ENCODE results near the gene OOEP. TPM values are rescaled to one million over a fixed set of nuclear protein-coding genes. Genes with fewer than 3 reads are reported as not detected.
A peak's percentile ranks its signal among the peaks of the same experiment; 100 is the strongest.
"Not testable (repeated sequence)": the region's sequence is repeated elsewhere in the genome, so short reads cannot be mapped to it uniquely, and the experiment has no call there.

Gene OOEP
- not detected in 2 replicates for total RNA-seq (2014; rRNA removed; shearing (Covaris generic))

GRCh38 chr6:73369563-73369962, at the start of gene OOEP:
TSS of gene OOEP (minus strand) at chr6:73369897. CDS start at chr6:73369792, 105 bp downstream.
- DNase-seq (ENCODE audit: low spot score), result no peak

GRCh38 chr6:73418081-73418741, 48.5 kb upstream of the OOEP start:
- no peak for DNase-seq (ENCODE audit: low spot score)

GRCh38 chr6:73413102-73413501, 43.4 kb upstream of the OOEP start:
- no peak for DNase-seq (ENCODE audit: low spot score)

GRCh38 chr6:73409395-73409794, 39.7 kb upstream of the OOEP start:
- no peak for DNase-seq (ENCODE audit: low spot score)

- no peak for DNase-seq (ENCODE audit: low spot score)
Observed at GRCh38 chr6:73400656-73401055, 31.0 kb upstream of the OOEP start.

- DNase-seq (ENCODE audit: low spot score), result no peak
Observed at GRCh38 chr6:73395875-73396274, 26.2 kb upstream of the OOEP start.

GRCh38 chr6:73394577-73395354, 25.1 kb upstream of the OOEP start, which contains the start of gene DDX43:
TSS of gene DDX43 (plus strand) at chr6:73394828. CDS start at chr6:73394906, 78 bp downstream.
- no peak for DNase-seq (ENCODE audit: low spot score)

- DNase-seq (ENCODE audit: low spot score), result no peak
Observed at GRCh38 chr6:73393278-73393677, 23.6 kb upstream of the OOEP start.

GRCh38 chr6:73392188-73392587, 22.5 kb upstream of the OOEP start:
- DNase-seq (ENCODE audit: low spot score), result not testable (repeated sequence)

- no peak for DNase-seq (ENCODE audit: low spot score)
Observed at GRCh38 chr6:73391675-73392074, 22.0 kb upstream of the OOEP start.

GRCh38 chr6:73389854-73390253, 20.2 kb upstream of the OOEP start:
- DNase-seq (ENCODE audit: low spot score), result no peak

GRCh38 chr6:73388800-73389512, 19.3 kb upstream of the OOEP start:
- DNase-seq (ENCODE audit: low spot score), result no peak

- no peak for DNase-seq (ENCODE audit: low spot score)
Observed at GRCh38 chr6:73388433-73388799, 18.7 kb upstream of the OOEP start.

- DNase-seq (ENCODE audit: low spot score), result peak; percentile 12
Observed at GRCh38 chr6:73382462-73383113, 12.9 kb upstream of the OOEP start.

- not testable (repeated sequence) for DNase-seq (ENCODE audit: low spot score)
Observed at GRCh38 chr6:73381531-73381930, 11.8 kb upstream of the OOEP start.

- DNase-seq (ENCODE audit: low spot score), result no peak
Observed at GRCh38 chr6:73377225-73377624, 7.5 kb upstream of the OOEP start.

- no peak for DNase-seq (ENCODE audit: low spot score)
Observed at GRCh38 chr6:73375216-73375615, 5.5 kb upstream of the OOEP start.

- DNase-seq (ENCODE audit: low spot score), result no peak
Observed at GRCh38 chr6:73372516-73372915, 2.8 kb upstream of the OOEP start.

GRCh38 chr6:73371984-73372383, 2.3 kb upstream of the OOEP start:
- no peak for DNase-seq (ENCODE audit: low spot score)

- no peak for DNase-seq (ENCODE audit: low spot score)
Observed at GRCh38 chr6:73369157-73369556, 540 bp downstream of the OOEP start.

- no peak for DNase-seq (ENCODE audit: low spot score)
Observed at GRCh38 chr6:73368675-73369074, 1.0 kb downstream of the OOEP start.

- DNase-seq (ENCODE audit: low spot score), result no peak
Observed at GRCh38 chr6:73367761-73368355, 1.8 kb downstream of the OOEP start.
